Endothelial cell of umbilical vein (primary cell): Measurements from ENCODE around the gene CCDC85C. TPM values are rescaled to one million over a fixed set of nuclear protein-coding genes. Genes with fewer than 3 reads are reported as not detected.

Experiments used
- BruUV-seq: library from RNA; stranded (reverse); fragments of 400-500 nt; replicated peaks from 2 replicates; lab custom pipeline; 2021; lab: Mats Ljungman, UMichigan
- CTCF ChIA-PET: fragments of 300-600, 350-600 bp; sonication (Branson Sonifier 250); formaldehyde crosslinking; loops from one replicate; lab custom pipeline; 2021; ENCODE audit warnings: antibody characterized with exemption, inconsistent platforms; lab: Charles Lee
- POLR2A ChIA-PET: fragments of 300-600, 350-600 bp; sonication (Branson Sonifier 250); formaldehyde crosslinking; loops from one replicate; lab custom pipeline; 2021; ENCODE audit warnings: antibody characterized with exemption, inconsistent platforms; lab: Charles Lee
- DNase-seq: peaks from one replicate; pipeline ENCODE4 v3.0.0-alpha.2; 2011; ENCODE audit warnings: low read depth, low spot score
- FAIRE-seq: peaks from 2 replicates; lab custom pipeline; 2011; peaks lifted over from hg19 to GRCh38; lab: Jason Lieb, UNC
- H2AFZ ChIP-seq: 2 replicates; pipeline ENCODE4 v1.6.0; 2012; ENCODE audit warnings: low read depth, low read length, control low read depth, inconsistent platforms
- H3K27ac ChIP-seq: 2 replicates; pipeline ENCODE4 v1.5.1; 2011; ENCODE audit warnings: low read depth, mild to moderate bottlenecking, control low read depth, low read length, moderate library complexity; ENCODE audit not compliant: insufficient read depth
- H3K27me3 ChIP-seq, 2 experiments: 2 replicates each; pipeline versions ENCODE4 v1.6.0 to v1.6.1; 2011; ENCODE audit warnings: low read length in 2 of 2, mixed read lengths in 1 of 2; ENCODE audit not compliant: control insufficient read depth in 2 of 2, insufficient read depth in 2 of 2
- H3K36me3 ChIP-seq, 2 experiments: 2 replicates in 1 of 2; 3 replicates in 1 of 2; pipeline ENCODE4 v1.5.1; 2011; ENCODE audit warnings: low read length in 2 of 2, mild to moderate bottlenecking in 1 of 2, moderate library complexity in 1 of 2; ENCODE audit not compliant: control insufficient read depth in 2 of 2, insufficient read depth in 2 of 2; ENCODE audit errors: extremely low read depth in 1 of 2
- H3K4me1 ChIP-seq: 3 replicates; pipeline ENCODE4 v1.5.1; 2011; ENCODE audit warnings: mild to moderate bottlenecking, low read length; ENCODE audit not compliant: control insufficient read depth, insufficient read depth; ENCODE audit errors: extremely low read depth
- H3K4me2 ChIP-seq: 2 replicates; pipeline ENCODE4 v1.6.1; 2011; ENCODE audit warnings: low read length, control low read depth, mixed read lengths; ENCODE audit not compliant: insufficient read depth
- H3K4me3 ChIP-seq, 3 experiments: fragments of 200-600 bp in 1 of 3; sonication (generic), shearing (Covaris generic) in 1 of 3; replicated peaks in 1 of 3; 2 replicates each; pipeline ENCODE4 v1.5.1; 2011 to 2016; ENCODE audit warnings: control low read depth in 3 of 3, low read length in 3 of 3, mild to moderate bottlenecking in 2 of 3, inconsistent platforms in 1 of 3, low read depth in 1 of 3, moderate library complexity in 1 of 3; ENCODE audit not compliant: insufficient read depth in 1 of 3
- H3K79me2 ChIP-seq: 2 replicates; pipeline ENCODE4 v1.6.0; 2012; ENCODE audit warnings: low read length, inconsistent platforms; ENCODE audit not compliant: control insufficient read depth, insufficient read depth
- H3K9ac ChIP-seq: replicated peaks from 2 replicates; pipeline ENCODE3; 2011; ENCODE audit warnings: low read length, control low read depth; ENCODE audit not compliant: insufficient read depth; ENCODE audit errors: extremely low read depth
- H3K9me1 ChIP-seq: replicated peaks from 3 replicates; pipeline ENCODE4 v1.6.0; 2011; ENCODE audit warnings: mild to moderate bottlenecking, low read length; ENCODE audit not compliant: control insufficient read depth, insufficient read depth; ENCODE audit errors: extremely low read depth
- H3K9me3 ChIP-seq: replicated peaks from 2 replicates; pipeline ENCODE4 v1.5.1; 2012; ENCODE audit warnings: low read length, inconsistent platforms; ENCODE audit not compliant: control insufficient read depth, insufficient read depth
- H4K20me1 ChIP-seq: replicated peaks from 2 replicates; pipeline ENCODE3; 2011; ENCODE audit warnings: mild to moderate bottlenecking, low read length; ENCODE audit not compliant: control insufficient read depth, insufficient read depth; ENCODE audit errors: extremely low read depth
- EZH2 ChIP-seq: IDR thresholded peaks from 2 replicates; pipeline ENCODE4 v1.6.1; 2012; ENCODE audit warnings: borderline replicate concordance, low read depth, mild to moderate bottlenecking, moderate library complexity, low read length, inconsistent platforms; ENCODE audit not compliant: severe bottlenecking
- FOS ChIP-seq: IDR thresholded peaks from 2 replicates; pipeline ENCODE4 v1.6.1; 2011; ENCODE audit warnings: mild to moderate bottlenecking, low read length, moderate library complexity, borderline replicate concordance; ENCODE audit not compliant: insufficient read depth
- GATA2 ChIP-seq: IDR thresholded peaks from 2 replicates; pipeline ENCODE4 v1.7.0; 2011; ENCODE audit warnings: low read depth, mild to moderate bottlenecking, moderate library complexity, mixed read lengths, low read length; ENCODE audit not compliant: insufficient read length, insufficient read depth
- JUN ChIP-seq: IDR thresholded peaks from 2 replicates; pipeline ENCODE4 v1.6.1; 2011; ENCODE audit warnings: borderline replicate concordance, low read depth; ENCODE audit not compliant: insufficient read length, insufficient read depth
- MYC ChIP-seq: IDR thresholded peaks from one replicate; pipeline ENCODE4 v1.6.1; 2011; ENCODE audit warnings: mild to moderate bottlenecking, low read depth, low read length
- POLR2A ChIP-seq: IDR thresholded peaks from 2 replicates; pipeline ENCODE4 v1.6.1; 2012; ENCODE audit warnings: low read depth, mild to moderate bottlenecking, control low read depth, low read length
- POLR2AphosphoS5 ChIP-seq: IDR thresholded peaks from 2 replicates; pipeline ENCODE4 v1.6.1; 2012; ENCODE audit warnings: low read depth, mild to moderate bottlenecking, control low read depth, low read length, moderate library complexity; ENCODE audit not compliant: insufficient read depth
- dilution Hi-C: fragments of 300-500 bp; cut with MboI; formaldehyde crosslinking; loops from one replicate; pipeline ENCODE4 v1.15.0; 2019; ENCODE audit warnings: low sequenced_read_pairs; ENCODE audit not compliant: extremely low pct_ligation_motif_present
- intact Hi-C: fragments of 100-400 bp; cut with micrococcal nuclease; formaldehyde crosslinking; loops from one replicate; pipeline ENCODE4 v1.10.0; 2022
- polyA plus RNA-seq, 4 experiments: library from polyadenylated mRNA; depleted of rRNA in 3 of 4; stranded (reverse) in 3 of 4; unstranded in 1 of 4; fragments of >200 nt; gene quantifications; 2 replicates each; pipeline versions ENCODE4 v1.2.1 to v1.2.3, GENCODE V29; 2011 to 2012; ENCODE audit warnings: missing spikeins in 1 of 4
- total RNA-seq: library from RNA; stranded (reverse); gene quantifications from 2 replicates; pipeline ENCODE4 v1.2.3, GENCODE V29; 2021
- TF ChIP-seq, protein P1 (sequence below): IDR thresholded peaks from 2 replicates; pipeline ENCODE4 v1.6.1; 2011; ENCODE audit not compliant: insufficient read depth, insufficient read length
- TF ChIP-seq, protein P2 (sequence below), 2 donors: IDR thresholded peaks; 1 replicate in 1 of 2; 2 replicates in 1 of 2; pipeline ENCODE4 v1.5.1; 2011; ENCODE audit warnings: low read length in 2 of 2, mild to moderate bottlenecking in 2 of 2, moderate library complexity in 2 of 2, control low read depth in 1 of 2, inconsistent platforms in 1 of 2, low read depth in 1 of 2; ENCODE audit not compliant: insufficient read depth in 1 of 2; ENCODE audit errors: extremely low read depth in 1 of 2

CCDC85C gene
- total and polyA plus RNA-seq, 2 donors (not counting 3 experiments of a cell fraction or from before 2014, with no cell fraction given) = 7.5 to 17.8 TPM

DNA sequence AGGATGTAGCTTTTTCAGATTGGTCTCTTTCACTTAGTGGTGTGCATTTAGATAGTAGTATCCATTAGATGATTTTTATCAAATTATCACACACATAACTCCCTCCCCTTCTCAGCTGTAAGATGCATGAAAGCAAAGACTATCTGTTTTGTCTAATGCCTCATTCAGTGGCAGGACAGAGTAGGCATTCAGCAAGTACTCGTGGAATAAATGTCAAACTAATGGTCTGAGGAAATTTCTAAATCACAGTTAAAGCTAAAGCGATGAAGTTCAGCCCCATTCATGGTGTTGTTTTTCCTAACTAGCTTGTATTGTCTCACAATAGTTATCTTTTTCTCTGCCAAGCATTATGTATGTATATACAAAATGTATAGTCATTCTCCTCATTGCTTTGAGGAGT lies 106.7 kb downstream of the CCDC85C start:
- ChIA-PET POLR2A (no interaction called here), CTCF (no interaction called here)
- H4K20me1 ChIP-seq = no peaks in the 10 kb centered on the region
- no TSS peak for BruUV-seq
- H3K36me3 ChIP-seq = peaks cover 22 to 27% of the 10 kb centered on the region in 2 experiments
- H3K79me2 ChIP-seq = peaks cover 11% of the 10 kb centered on the region
- H2AFZ ChIP-seq = no peak overlapping the region
- H3K4me2 ChIP-seq = no peak overlapping the region
- no peak overlapping the region for H3K27ac ChIP-seq
- no peak for FAIRE-seq
- H3K9ac ChIP-seq = no peak overlapping the region
- no peak for DNase-seq
- no peaks in the 10 kb centered on the region for H3K9me1 ChIP-seq
- no peak for TF ChIP-seq FOS
- no peak for TF ChIP-seq GATA2
- TF ChIP-seq, protein P1, sequence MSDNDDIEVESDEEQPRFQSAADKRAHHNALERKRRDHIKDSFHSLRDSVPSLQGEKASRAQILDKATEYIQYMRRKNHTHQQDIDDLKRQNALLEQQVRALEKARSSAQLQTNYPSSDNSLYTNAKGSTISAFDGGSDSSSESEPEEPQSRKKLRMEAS = no peak
- no peak for TF ChIP-seq POLR2AphosphoS5
- TF ChIP-seq MYC = no peak
- TF ChIP-seq JUN = no peak
- TF ChIP-seq EZH2 = no peak
- TF ChIP-seq, protein P2, sequence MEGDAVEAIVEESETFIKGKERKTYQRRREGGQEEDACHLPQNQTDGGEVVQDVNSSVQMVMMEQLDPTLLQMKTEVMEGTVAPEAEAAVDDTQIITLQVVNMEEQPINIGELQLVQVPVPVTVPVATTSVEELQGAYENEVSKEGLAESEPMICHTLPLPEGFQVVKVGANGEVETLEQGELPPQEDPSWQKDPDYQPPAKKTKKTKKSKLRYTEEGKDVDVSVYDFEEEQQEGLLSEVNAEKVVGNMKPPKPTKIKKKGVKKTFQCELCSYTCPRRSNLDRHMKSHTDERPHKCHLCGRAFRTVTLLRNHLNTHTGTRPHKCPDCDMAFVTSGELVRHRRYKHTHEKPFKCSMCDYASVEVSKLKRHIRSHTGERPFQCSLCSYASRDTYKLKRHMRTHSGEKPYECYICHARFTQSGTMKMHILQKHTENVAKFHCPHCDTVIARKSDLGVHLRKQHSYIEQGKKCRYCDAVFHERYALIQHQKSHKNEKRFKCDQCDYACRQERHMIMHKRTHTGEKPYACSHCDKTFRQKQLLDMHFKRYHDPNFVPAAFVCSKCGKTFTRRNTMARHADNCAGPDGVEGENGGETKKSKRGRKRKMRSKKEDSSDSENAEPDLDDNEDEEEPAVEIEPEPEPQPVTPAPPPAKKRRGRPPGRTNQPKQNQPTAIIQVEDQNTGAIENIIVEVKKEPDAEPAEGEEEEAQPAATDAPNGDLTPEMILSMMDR (IDR thresholded peaks at IDR 0.05; ENCODE audit: extremely low read depth in 1 of 2, insufficient read depth in 1 of 2, low read depth in 1 of 2, low read length in 2 of 2) = no peak
- TF ChIP-seq POLR2A = no peak
- H3K9me3 ChIP-seq = no peaks in the 10 kb centered on the region
- no peaks in the 10 kb centered on the region for H3K27me3 ChIP-seq
- no peaks in the 10 kb centered on the region for H3K4me1 ChIP-seq
- dilution Hi-C loops = no loop called here
- no peak overlapping the region for H3K4me3 ChIP-seq
- intact Hi-C loops = no loop called here
